D721Med (cell line): ENCODE data around the gene ARF5.
"Not testable (repeated sequence)": the region's sequence is repeated elsewhere in the genome, so short reads cannot be mapped to it uniquely, and the experiment has no call there.

Source experiments
- DNase-seq: peaks from one replicate; pipeline ENCODE4 v3.0.0; 2011; ENCODE audit warnings: low spot score; ENCODE audit not compliant: insufficient read length
- FAIRE-seq: peaks from 2 replicates; lab custom pipeline; 2011; peaks lifted over from hg19 to GRCh38; lab: Jason Lieb, UNC
- TF ChIP-seq, protein P1 (sequence below): IDR thresholded peaks from 2 replicates; pipeline ENCODE4 v1.5.1; 2012; ENCODE audit warnings: mild to moderate bottlenecking, control low read depth; ENCODE audit not compliant: insufficient read depth; ENCODE audit errors: missing control alignments

ARF5 gene

DNA sequence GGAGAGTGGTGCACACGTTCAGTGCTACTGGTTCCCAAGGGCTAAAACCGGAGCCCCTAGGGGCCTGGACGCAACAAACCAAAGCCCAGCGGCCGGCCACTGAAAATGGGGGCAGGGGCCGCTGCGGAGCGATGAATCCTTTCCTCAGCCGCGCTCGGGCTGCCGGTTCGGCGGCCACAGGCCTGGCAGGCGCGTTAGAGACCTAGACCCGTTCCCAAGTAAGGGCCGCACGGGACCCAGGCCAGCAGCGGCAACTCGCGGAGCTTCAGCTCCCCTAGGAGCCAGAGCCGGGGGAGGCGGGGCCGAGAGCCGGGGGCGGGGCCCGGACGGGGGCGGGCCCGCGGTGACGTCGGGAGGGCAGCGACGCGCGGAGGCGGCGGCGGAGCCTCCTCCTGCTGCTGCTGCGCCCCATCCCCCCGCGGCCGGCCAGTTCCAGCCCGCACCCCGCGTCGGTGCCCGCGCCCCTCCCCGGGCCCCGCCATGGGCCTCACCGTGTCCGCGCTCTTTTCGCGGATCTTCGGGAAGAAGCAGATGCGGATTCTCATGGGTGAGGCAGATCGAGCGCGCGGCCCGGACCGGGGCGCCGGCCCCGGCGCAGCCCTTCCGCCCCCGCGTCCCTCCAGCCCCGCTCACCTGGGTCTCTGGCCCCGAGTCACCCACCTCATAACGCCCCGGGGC lies at the start of gene ARF5:
ARF5 (plus strand) TSS at position 393 of the 678 bp plus-strand sequence; CDS start at position 481, 88 bp downstream.
- TF ChIP-seq, protein P1, sequence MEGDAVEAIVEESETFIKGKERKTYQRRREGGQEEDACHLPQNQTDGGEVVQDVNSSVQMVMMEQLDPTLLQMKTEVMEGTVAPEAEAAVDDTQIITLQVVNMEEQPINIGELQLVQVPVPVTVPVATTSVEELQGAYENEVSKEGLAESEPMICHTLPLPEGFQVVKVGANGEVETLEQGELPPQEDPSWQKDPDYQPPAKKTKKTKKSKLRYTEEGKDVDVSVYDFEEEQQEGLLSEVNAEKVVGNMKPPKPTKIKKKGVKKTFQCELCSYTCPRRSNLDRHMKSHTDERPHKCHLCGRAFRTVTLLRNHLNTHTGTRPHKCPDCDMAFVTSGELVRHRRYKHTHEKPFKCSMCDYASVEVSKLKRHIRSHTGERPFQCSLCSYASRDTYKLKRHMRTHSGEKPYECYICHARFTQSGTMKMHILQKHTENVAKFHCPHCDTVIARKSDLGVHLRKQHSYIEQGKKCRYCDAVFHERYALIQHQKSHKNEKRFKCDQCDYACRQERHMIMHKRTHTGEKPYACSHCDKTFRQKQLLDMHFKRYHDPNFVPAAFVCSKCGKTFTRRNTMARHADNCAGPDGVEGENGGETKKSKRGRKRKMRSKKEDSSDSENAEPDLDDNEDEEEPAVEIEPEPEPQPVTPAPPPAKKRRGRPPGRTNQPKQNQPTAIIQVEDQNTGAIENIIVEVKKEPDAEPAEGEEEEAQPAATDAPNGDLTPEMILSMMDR: no peak
- no peak for FAIRE-seq
- DNase-seq: peak; percentile 94

DNA sequence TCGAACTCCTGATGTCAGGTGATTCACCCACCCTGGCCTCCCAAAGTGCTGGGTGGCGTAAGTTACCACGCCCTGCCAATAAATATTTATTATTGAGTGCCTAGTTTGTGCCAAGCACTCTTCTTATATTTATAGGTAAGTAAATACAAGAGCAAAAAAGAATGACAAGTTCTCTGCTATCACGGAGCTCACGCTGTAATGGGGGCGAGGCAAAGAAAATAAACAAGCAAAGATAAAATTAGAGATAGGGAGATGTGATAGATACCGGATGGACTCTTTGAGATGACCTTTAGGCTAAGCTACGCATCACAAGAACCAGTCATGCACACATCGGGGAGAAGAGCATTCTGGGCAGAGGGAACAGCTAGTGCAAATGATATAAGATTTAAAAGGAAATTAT lies 49.1 kb upstream of the ARF5 start:
- FAIRE-seq (no peak), DNase-seq (no peak)
- TF ChIP-seq, protein P1: no peak

DNA sequence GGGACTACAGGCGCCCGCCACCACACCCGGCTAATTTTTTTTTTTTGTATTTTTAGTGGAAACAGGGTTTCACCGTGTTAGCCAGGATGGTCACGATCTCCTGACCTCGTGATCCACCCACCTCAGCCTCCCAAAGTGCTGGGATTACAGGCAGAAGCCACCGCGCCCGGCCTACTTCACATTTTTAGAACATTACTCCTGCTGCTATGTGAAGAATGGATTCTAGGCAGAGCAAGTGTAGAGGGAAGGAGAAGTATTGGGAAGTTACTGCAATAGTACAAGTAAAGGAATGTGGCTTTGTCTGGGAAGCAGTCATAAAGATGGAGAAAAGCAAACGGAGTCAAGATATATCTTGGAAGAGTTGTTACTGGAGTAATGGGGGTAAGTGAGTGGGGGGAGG lies 47.8 kb upstream of the ARF5 start:
- FAIRE-seq, DNase-seq: not testable (repeated sequence)

DNA sequence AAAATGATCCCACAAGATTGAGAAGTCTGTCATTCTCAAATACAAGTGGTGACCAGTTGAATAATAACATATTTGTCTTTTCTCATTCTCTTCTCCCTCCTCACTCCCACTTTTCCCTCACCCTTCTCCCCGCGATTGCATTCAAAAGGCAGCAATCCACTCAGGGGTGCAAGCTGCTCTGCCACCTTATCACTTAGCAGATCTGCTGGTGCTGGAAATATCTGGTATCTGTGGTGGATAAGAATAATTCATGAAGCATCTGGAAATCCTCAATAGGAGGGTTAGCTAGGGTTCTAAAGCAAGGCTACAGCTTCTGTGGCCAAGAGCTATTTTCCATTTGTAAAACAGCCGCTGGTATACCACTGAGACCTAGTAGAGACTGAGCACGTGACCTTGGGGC lies 46.7 kb upstream of the ARF5 start:
- TF ChIP-seq, protein P1: no peak

DNA sequence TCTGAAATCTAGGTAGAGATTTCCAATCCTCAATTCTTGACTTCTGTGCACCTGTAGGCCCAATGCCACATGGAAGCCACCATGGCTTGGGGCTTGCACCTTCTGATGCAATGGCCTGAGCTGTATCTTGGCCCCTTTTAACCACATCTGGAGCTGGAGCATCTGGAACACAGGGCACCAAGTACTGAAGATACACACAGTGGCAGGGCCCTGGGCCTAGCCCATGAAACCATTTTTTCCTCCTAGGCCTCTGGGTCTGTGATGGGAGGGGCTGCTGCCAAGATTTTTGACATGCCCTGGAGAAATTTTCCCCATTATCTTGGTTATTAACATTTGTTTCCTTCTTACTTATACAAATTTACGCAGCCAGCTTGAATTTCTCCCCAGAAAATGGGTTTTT lies 41.9 kb upstream of the ARF5 start:
- FAIRE-seq: no peak
- no peak for DNase-seq
- TF ChIP-seq, protein P1: no peak

More for the DNA sequence above, 46.7 kb upstream of the ARF5 start:
- DNase-seq (no peak), FAIRE-seq (no peak)

DNA sequence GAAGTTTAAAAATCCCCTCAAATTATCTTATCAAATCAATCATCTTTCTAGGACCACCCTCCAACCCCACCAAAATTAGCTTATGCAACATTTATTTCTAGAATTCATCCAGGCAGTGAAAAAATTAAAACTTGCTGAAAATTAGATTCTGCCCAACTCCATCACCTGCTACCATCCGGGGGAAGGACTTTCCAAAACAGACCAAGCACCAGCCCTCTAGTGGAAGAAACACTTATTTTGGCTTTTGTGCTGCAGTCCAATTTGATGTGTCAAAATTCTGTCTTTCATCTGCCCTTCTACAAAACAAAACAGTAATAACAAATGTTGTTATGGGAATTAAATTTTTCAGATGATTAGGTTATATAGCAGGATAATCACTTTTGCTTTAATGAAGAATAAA lies 38.0 kb upstream of the ARF5 start:
- TF ChIP-seq, protein P1: no peak
- FAIRE-seq: no peak
- no peak for DNase-seq

DNA sequence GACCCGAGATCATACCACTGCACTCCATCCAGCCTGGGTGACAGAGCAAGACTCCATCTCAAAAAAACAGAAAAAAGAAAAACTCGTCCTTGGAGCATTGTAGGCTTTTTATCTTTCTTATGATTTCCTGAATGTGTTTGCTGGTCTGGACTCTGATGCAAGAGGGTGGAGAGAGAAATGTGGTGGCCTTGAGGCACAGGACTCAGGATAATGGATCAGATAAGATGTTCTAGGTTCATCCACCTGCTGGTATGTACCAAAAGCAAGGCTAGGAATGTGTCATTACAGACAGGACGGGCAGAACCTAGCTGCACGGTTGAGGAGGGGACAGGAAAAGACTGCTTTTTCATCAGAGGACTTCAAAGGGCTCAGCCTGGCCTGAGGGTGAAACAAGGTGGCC lies 36.3 kb upstream of the ARF5 start:
- FAIRE-seq: no peak
- TF ChIP-seq, protein P1: no peak
- DNase-seq: no peak

DNA sequence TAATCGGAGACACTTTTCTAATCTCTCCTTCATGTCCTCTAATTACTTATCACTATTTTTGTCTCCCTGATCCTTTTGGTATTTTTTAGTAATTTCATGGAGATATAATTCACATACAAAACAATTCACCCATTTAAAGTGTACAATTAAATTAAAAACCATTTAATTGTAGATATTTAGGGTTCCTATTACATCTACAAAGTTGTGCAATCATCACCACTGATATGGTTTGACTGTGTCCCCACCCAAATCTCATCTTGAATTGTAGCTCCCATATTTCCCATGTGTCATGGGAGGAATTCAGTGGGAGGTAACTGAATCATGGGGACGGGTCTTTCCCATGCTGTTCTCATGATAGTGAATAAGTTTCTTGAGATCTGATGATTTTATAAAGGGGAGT lies 31.8 kb upstream of the ARF5 start:
- no peak for DNase-seq
- no peak for FAIRE-seq
- TF ChIP-seq, protein P1: no peak
